ENCODE measurements around the gene GAPDH.

DNA sequence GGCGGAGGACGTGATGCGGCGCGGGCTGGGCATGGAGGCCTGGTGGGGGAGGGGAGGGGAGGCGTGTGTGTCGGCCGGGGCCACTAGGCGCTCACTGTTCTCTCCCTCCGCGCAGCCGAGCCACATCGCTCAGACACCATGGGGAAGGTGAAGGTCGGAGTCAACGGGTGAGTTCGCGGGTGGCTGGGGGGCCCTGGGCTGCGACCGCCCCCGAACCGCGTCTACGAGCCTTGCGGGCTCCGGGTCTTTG is 303 bp downstream of the GAPDH start:
- TF ChIP-seq POLR2A (IDR thresholded peaks at IDR 0.05) (no peak), CTCF (IDR thresholded peaks at IDR 0.05 in 8 of 11, conservative IDR thresholded peaks at IDR 0.05 in 3 of 11) (peak in 2 of 11 experiments; percentile 2 to 19), POLR2AphosphoS5 (IDR thresholded peaks at IDR 0.05) (no peak)
